ENCODE measurements around the gene TLN1. TPM values are rescaled to one million over a fixed set of nuclear protein-coding genes. Genes with fewer than 3 reads are reported as not detected.

TLN1 gene
- total RNA-seq, 1 donor from 2014 or later, result 362 TPM

GRCh38 chr9:35682520-35683315 lies 49.3 kb downstream of the TLN1 start:
- intact Hi-C loops (cut with micrococcal nuclease), result loop anchor here (5.0 kb wide), 1 partner anchor 35 kb away; no protein-coding TSS in a partner anchor
- TF ChIP-seq, protein P1, sequence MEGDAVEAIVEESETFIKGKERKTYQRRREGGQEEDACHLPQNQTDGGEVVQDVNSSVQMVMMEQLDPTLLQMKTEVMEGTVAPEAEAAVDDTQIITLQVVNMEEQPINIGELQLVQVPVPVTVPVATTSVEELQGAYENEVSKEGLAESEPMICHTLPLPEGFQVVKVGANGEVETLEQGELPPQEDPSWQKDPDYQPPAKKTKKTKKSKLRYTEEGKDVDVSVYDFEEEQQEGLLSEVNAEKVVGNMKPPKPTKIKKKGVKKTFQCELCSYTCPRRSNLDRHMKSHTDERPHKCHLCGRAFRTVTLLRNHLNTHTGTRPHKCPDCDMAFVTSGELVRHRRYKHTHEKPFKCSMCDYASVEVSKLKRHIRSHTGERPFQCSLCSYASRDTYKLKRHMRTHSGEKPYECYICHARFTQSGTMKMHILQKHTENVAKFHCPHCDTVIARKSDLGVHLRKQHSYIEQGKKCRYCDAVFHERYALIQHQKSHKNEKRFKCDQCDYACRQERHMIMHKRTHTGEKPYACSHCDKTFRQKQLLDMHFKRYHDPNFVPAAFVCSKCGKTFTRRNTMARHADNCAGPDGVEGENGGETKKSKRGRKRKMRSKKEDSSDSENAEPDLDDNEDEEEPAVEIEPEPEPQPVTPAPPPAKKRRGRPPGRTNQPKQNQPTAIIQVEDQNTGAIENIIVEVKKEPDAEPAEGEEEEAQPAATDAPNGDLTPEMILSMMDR (IDR thresholded peaks at IDR 0.05), result no peak
- ChIA-PET CTCF (interaction anchor here (1.0 to 5.9 kb wide), 2 partner anchors 13 to 79 kb away, joined by 3 to 30 read pairs; no protein-coding TSS in a partner anchor), POLR2A (interaction anchor here (0.7 kb wide), 1 partner anchor 28 kb away, joined by 3 read pairs; no protein-coding TSS in a partner anchor)
- no peak overlapping the region for H3K4me3 Mint-ChIP-seq
- H3K27me3 Mint-ChIP-seq, result no peaks in the 10 kb centered on the region
- H3K9me3 Mint-ChIP-seq, result no peaks in the 10 kb centered on the region
- H3K4me1 Mint-ChIP-seq, result peaks cover 21% of the 10 kb centered on the region
- no peak overlapping the region for H3K27ac Mint-ChIP-seq
- DNase-seq (no peak), ATAC-seq (ENCODE audit: low read depth) (no peak)
- no peaks in the 10 kb centered on the region for H3K36me3 Mint-ChIP-seq (ENCODE audit: low read depth)

DNA sequence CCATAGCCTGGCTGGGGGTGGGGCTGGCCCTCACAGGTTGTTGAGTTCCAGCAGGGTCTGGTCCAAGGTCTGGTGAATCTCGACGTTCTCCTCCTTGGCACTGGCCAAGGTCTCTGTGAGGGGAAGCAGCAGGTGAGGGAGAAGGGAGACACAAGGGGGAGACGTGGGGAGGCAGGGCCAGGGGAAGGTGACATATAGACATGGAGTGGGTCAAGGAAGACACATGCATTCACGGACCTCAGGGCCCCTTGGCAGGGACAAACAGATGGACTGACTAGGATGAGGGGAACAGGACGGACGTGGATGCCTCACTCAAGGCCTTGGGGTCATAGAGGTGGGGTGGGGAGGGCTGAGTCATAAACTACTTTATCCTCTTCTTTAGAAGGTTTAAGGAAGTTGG lies 49.9 kb downstream of the TLN1 start:
- TF ChIP-seq, protein P1 (IDR thresholded peaks at IDR 0.05), result no peak
- CTCF ChIA-PET, result interaction anchor here (5.9 kb wide), 1 partner anchor 14 kb away, joined by 30 read pairs; no protein-coding TSS in a partner anchor
- Mint-ChIP-seq H3K4me1 (peaks cover 21% of the 10 kb centered on the region), H3K36me3 (ENCODE audit: low read depth) (no peaks in the 10 kb centered on the region), H3K9me3 (no peaks in the 10 kb centered on the region), H3K27ac (no peak overlapping the region), H3K4me3 (no peak overlapping the region), H3K27me3 (peaks cover 2% of the 10 kb centered on the region)
- POLR2A ChIA-PET, result no interaction called here
- intact Hi-C loops (cut with micrococcal nuclease), result loop anchor here (5.0 kb wide), 1 partner anchor 35 kb away; no protein-coding TSS in a partner anchor
- ATAC-seq (ENCODE audit: low read depth) (no peak), DNase-seq (no peak)

GRCh38 chr9:35681341-35682002 lies 50.5 kb downstream of the TLN1 start:
- Mint-ChIP-seq H3K4me3 (no peak overlapping the region), H3K9me3 (no peaks in the 10 kb centered on the region), H3K36me3 (ENCODE audit: low read depth) (no peaks in the 10 kb centered on the region), H3K27me3 (peaks cover 3% of the 10 kb centered on the region), H3K27ac (no peak overlapping the region), H3K4me1 (peaks cover 22% of the 10 kb centered on the region)
- intact Hi-C loops (cut with micrococcal nuclease), result loop anchor here (2.0 to 5.0 kb wide), 2 partner anchors 23 to 36 kb away; partner anchors contain the start of genes CCDC107 and RMRP
- CTCF ChIA-PET, result interaction anchor here (0.5 to 5.9 kb wide), 4 partner anchors 12 to 78 kb away, joined by 3 to 30 read pairs (median 3); no protein-coding TSS in a partner anchor
- ATAC-seq (ENCODE audit: low read depth) (no peak), DNase-seq (no peak)
- TF ChIP-seq, protein P1 (IDR thresholded peaks at IDR 0.05), result no peak
- POLR2A ChIA-PET, result interaction anchor here (1.2 kb wide), 1 partner anchor 73 kb away, joined by 5 read pairs; no protein-coding TSS in a partner anchor

DNA sequence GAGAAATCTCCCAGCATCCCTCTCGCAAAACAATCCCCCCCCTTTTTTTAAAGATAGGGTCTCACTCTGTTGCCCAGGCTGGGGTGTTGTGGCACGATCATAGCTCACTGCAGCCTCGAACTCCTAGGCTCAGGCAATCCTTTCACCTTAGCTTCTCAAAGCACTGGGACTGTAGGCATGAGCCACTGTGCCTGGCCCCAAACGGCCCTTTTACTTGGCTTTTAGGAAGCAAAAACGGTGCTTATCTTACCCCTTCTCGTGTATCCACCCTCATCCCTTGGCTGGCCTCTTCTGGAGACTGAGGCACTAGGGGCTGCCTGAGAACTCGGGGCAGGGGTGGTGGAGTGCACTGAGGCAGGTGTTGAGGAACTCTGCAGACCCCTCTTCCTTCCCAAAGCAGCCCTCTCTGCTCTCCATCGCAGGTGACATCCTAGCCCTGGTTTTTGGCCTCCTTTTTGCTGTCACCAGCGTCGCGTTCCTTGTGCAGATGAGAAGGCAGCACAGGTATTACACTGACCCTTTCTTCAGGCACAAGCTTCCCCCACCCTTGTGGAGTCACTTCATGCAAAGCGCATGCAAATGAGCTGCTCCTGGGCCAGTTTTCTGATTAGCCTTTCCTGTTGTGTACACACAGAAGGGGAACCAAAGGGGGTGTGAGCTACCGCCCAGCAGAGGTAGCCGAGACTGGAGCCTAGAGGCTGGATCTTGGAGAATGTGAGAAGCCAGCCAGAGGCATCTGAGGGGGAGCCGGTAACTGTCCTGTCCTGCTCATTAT lies 51.5 kb downstream of the TLN1 start:
- no peaks in the 10 kb centered on the region for H3K9me3 Mint-ChIP-seq
- intact Hi-C loops (cut with micrococcal nuclease), result loop anchor here (2.0 to 5.0 kb wide), 2 partner anchors 22 to 37 kb away; partner anchors contain the start of genes CCDC107 and RMRP
- ChIA-PET POLR2A (interaction anchor here (0.6 to 1.2 kb wide), 5 partner anchors 23 to 102 kb away, joined by 3 to 5 read pairs (median 3); partner anchors contain the start of genes CCDC107, CREB3 and RMRP), CTCF (interaction anchor here (0.5 to 5.9 kb wide), 6 partner anchors 11 to 77 kb away, joined by 3 to 30 read pairs (median 3); partner anchors contain the start of genes CCDC107 and RMRP)
- no peaks in the 10 kb centered on the region for H3K36me3 Mint-ChIP-seq (ENCODE audit: low read depth)
- peaks cover 28% of the 10 kb centered on the region for H3K4me1 Mint-ChIP-seq
- peak; percentile 66 for ATAC-seq (ENCODE audit: low read depth)
- DNase-seq, result no peak
- TF ChIP-seq, protein P1 (IDR thresholded peaks at IDR 0.05), result no peak
- peaks cover 5% of the 10 kb centered on the region for H3K27me3 Mint-ChIP-seq
- peak overlapping the region; percentile 33 for H3K4me3 Mint-ChIP-seq
- peak overlapping the region; percentile 46 for H3K27ac Mint-ChIP-seq

Data from activated B cell treated with CpG ODN at 0.5 μM for 24 hours (primary cell).